COR-L47 (cell line): ENCODE measurements around the gene CAPZA1.
A peak's percentile ranks its signal among the peaks of the same experiment; 100 is the strongest.
"Not testable (repeated sequence)": the region's sequence is repeated elsewhere in the genome, so short reads cannot be mapped to it uniquely, and the experiment has no call there.

Source experiments
- DNase-seq: peaks from one replicate; lab custom pipeline; 2025; lab: John Stamatoyannopoulos, UW

CAPZA1 gene

DNA sequence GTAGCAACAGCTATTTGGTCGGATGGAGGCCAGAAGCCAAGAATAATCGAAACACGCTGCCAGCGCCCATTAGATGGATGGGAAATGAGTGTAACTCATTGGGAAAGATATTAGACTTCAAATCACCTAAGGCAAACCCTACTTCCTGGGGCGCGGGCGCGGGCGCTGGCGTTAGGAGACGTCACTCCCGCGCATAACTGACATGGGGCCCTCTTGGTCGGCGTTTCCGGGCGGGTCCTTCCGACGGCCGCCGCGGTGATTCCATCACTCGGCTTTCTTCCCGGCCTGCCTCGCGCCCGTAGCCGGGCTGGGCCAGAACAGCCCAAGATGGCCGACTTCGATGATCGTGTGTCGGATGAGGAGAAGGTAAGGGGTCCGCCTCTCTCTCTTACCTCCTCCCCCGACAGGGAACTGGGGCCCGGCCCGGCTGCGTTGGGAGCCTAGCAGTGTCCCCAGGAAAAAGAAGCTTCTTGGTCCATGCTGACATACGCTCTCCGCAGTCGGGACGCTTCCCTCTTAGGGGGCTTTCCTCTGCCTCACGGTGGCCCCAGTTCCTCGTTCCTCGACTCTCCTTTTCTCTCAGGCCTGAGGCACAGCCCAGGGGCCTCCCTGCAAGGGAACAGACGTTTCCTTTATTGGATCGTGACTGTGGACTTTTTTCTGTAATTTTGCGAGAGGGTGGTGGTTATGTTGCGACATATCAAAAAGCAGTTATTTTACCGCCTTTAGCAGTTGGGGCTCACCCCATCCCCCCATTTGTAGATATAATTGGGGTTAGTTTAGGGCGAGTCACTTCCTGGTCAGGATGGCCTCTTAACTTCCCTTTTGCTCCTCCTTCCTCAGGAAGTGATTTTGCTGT is at the start of gene CAPZA1:
Gene CAPZA1, plus strand, starts transcription at position 315 of the 859 bp plus-strand sequence. Its CDS starts 13 bp downstream, at position 328.
- DNase-seq = peak; percentile 90

DNA sequence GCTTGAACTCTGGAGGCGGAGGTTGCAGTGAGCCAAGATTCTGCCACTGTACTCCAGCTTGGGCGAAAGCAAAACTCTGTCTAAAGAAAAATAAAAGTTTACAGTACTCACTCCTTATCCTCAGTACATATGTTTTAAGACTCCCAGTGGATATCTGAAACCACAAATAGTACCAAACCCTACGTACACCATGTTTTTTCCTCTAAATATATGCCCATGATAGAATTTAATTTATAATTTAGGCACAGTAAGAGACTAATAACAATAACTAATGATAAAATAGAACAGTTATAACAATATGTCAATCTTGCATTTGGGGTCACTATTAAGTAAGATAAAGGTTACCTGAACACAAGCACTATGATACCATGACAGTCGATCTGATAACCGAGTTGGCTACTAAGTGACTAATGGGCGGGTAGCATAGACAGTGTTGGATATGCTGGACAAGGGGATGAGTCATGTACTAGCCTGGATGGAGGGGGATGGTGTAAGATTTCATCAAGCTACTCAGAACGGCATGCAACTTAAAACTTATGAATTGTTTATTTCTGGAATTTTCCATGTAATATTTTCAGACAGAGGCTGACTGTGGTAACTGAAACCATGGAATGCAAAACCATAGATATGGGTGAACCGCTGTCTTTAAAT is 44.4 kb upstream of the CAPZA1 start:
- DNase-seq = no peak

DNA sequence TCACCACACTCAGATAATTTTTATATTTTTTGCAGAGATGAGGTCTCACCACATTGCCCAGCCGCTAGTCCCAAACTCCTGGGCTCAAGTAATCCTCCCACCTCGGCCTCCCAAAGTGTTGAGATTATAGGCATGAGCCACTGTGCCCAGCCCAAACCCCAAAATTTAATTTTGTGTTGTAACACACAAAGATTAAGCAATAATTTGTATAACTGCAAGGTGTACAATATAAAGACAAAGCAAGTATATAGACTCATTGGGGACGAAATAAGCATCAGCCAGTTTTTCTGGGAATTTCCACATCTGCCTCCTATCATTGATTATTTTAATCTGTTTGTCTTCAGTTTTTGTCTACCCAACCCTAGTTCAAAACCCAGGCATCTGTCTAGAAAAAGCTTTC is 43.4 kb upstream of the CAPZA1 start:
- no peak for DNase-seq

DNA sequence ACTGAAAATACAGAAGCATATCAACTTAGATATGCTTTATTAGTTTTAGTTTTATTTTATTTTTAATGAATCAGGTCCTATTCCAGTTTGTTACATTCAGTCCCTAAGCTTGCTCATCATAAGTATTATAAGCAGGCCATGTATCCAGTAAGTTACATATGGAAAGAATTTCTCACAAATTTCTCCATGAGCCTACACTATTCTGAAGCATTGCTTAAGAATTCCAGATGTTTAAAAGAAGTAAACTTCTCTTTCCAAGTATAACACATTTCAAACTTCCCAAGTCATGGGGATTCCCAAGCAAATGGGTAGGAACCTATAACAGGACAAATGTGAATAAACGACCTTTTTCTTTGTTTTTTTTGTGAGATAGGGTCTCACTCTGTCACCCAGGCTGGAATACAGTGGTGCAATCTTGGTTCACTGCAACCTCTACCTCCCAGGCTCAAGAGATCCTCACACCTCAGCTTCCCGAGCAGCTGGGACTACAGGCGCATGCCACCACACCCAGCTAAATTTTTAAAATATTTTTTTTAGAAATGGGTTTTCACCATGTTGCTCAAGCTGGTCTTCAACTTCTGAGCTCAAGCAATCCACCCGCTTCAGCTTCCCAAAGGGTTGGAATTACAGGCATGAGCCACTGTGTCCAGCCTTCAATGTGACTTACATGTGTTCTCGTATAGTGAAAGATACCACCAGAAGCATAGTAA is 39.7 kb upstream of the CAPZA1 start:
- DNase-seq = no peak

DNA sequence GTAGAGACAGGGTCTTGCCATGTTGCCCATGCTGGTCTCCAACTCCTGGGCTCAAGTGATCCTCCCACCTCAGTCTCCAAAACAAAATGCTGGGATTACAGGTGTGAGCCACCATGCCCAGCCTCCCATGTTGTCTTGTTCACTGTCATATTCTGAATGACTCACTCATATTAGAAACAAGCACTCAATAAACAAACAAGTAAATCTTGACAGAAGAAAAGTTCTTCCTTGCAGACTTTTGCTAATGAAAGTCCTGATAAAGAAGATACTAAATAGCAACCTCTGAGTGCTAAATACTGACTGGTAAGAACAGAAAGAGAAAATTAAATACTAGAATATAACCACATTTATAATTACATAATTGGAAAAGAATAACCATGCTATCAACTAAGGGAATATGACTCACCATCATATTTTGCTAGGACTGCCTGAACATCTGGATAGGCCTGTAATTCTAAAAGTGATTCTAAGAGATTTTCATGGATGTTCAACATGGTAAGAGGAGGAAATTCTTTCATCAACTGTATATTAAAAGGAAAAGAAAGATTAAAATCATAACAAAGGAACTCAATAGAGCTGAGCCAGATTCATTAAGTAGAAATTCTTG is 37.9 kb upstream of the CAPZA1 start:
- DNase-seq = no peak

DNA sequence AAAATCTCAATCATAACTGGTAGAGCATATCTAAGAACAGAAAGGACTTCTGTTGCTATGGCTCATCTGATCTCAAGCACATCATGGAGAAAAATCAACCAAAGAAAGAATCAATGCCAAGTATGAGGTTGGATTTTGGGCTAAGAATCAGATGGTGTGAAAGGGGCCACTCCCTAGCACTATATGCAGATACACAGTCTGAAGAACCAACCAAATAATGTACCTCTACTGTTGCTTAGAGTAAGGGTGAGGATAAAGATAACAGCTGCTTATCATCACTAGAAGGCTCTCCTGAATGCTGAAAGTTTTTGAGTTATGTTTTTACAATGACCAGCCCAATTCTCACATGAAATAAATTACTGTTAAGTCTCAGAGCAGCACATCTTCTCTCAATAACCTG is 36.3 kb upstream of the CAPZA1 start:
- DNase-seq = no peak

DNA sequence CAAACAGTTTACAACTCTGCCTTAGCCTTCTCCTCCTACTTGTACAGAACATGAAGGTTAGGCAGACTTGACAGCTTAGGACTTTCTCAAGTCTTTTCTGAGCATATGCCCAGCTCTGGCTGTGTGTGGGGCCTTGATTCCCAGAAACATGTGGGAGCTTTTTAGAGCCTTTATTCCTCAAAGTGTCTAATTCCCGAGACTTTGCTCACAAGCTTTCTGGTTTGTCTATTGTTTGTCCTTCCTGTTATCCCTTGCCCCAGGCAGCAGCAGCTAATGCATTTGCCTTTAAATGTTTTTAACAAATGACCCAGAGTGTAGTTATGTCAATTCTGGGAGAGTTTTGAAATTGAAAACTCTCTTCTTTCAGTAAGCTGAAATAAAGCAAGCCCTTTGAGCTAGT is 29.9 kb upstream of the CAPZA1 start:
- no peak for DNase-seq

DNA sequence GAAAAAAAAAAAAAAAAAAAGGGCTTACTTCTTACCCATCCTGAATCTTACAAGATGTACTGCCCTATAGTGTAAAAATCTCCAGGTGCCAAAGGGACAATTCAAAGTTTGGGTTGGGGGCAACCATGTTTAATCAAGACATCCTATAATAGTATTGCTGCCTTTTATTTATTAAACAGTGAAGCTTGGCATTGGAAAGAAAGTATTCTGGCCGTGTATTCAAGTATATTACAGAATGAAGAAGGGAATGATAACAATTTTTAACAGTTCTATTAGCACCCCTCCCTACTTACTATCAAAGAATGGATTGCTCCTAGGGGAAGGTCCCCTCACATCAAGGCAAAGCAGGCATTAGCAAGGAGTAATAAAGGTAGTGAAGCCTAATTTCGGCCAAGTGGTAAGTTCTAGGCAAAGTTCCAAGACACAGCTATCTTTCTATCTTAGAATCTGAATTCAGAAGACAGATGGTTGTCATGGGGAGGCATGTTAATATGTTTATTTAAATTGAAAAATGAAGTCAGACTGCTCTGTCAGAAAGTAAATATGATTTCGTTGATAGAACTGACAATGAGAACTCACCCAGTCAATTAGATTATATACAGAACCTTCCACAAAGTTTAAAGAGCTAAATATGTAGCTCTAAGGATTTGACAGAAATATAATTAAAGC is 25.3 kb upstream of the CAPZA1 start:
- DNase-seq = no peak

DNA sequence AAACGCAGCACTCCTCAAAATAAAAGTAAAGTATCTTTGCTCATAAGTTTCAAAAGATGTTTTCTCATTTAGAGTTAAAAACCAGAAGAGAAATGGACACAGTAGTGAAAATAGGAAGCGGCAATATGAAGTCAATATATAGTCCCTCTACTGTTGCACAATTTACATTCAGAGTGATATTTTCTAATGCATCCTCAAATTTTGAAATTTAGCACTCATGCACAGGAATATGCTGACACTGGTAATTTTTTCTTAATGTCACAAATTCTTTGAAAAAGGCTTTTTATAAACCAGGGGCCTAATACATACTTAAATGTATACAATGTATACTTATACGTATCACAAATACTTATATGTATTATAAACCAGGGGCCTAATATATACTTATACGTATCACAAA is 20.2 kb upstream of the CAPZA1 start:
- DNase-seq = no peak

DNA sequence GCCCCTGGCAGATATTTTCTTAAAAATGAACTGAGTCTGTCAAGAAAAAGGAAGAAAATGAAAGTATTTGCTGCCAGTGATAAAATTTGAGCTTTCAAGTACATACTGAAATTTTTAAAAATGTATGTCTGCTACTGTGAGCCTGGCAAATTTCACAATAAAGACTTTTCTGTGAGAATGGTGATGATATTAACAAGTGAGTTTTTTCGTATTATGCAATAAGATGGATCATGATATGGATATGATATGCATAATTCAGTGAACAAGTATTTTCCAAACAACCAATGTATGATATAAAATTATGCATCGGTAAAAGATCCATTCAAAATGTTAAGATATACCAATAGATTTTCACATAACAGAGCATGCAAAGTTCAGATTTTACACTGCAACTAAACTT is 16.6 kb upstream of the CAPZA1 start:
- DNase-seq = no peak

DNA sequence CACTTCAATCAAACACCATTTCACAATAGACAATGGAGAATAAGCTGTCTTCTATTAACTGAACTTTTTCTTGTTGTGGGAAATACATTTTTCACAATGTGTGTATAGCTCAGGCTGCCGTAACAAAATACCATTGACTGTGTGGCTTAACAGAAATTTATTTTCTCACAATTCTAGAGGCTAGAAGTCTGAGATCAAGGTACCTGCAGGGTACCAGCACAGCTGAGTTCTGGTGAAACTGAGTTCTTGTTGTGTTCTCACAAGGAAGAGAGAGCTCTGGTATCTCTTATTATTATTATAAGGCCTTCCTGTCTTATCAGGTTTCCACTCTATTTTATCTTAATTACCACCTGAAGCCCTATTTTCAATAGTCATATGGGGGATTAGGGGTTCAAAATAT is 16.1 kb upstream of the CAPZA1 start:
- DNase-seq = no peak

DNA sequence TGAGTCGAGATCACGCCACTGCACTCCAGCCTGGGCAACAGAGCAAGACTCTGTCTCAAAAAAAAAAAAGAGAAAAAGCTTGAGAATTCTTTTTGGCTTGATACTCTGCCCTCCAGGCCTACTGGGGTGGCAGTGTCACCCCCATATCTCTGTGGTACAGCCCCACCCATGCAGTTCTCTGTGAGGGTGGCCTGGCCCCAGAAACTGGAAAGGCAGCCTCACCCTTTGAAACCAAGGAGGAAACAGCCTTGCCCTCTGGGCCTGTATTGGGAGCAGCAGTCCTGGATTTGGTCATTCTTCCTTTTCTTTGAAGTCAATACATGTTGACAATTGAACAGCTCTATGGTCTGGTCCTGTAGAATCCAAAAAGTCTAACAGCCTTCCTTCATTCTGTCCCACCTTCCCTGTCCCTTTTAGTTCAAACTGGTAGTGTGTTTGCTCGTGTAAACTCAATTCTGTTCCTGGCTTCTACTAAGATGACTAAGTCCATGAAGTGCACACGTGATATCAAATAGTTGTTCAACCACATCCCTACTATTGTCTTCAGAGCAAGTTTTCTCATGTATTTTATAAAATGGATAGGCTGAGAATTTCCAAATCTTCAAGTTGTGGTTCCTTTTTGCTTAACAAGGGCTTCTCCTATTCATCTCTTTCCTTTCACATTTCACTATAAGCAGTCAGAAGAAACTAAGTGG is 13.9 kb upstream of the CAPZA1 start:
- no peak for DNase-seq

DNA sequence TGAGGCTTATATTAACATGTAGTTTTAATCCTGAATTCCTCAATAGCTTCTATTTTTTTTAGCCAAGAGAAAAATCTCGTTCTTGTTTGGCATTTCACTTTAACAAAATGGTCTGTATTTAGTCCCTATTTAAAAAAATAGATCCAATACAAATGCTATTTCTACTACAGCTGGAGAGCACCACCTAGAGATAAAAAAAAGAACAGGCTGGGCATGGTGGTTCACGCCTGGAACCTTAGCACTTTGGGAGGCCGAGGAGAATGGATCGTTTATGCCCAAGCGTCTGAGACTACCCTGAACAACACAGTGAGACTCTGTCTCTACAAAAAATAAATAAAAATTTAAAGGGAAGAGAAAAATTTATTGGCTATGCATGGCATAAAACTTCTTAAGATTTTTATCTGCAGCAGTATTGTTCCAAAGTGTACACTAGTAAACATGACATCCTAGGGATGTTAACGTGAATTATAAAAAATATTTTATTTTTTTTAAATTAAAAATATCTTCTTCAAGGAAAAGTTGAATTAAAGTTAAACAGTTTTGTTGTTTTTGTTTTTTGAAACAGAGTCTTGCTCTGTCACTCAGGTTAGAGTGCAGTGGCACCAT is 5.1 kb upstream of the CAPZA1 start:
- DNase-seq = no peak

DNA sequence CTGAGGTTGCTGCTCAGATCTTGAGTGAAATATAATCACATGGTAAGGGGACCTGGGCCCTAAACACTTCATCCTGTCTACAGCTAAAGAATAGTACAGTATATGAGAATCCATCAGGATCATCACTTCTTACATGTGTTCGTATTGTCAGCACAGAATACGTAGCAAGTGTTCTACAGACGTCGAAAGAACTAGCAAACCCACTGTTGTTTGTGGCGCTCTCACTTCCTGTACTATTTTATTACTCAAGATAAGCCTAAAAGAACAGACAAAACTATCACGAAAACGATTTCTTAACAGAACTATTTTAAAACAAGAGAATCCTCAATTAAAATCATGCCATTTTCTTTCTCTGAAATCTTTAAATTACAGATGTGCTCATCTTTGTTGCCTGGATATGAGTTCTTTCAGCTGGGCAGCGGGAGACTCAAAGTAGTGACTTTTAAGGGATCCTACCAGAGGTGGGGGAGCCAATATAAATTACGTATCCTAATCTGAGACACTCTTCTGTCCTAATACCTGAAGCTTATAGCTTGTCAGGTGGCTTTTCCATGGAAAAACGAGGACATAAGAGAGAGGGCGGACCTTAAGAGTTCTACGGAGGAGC is 1.4 kb upstream of the CAPZA1 start:
- DNase-seq = no peak

DNA sequence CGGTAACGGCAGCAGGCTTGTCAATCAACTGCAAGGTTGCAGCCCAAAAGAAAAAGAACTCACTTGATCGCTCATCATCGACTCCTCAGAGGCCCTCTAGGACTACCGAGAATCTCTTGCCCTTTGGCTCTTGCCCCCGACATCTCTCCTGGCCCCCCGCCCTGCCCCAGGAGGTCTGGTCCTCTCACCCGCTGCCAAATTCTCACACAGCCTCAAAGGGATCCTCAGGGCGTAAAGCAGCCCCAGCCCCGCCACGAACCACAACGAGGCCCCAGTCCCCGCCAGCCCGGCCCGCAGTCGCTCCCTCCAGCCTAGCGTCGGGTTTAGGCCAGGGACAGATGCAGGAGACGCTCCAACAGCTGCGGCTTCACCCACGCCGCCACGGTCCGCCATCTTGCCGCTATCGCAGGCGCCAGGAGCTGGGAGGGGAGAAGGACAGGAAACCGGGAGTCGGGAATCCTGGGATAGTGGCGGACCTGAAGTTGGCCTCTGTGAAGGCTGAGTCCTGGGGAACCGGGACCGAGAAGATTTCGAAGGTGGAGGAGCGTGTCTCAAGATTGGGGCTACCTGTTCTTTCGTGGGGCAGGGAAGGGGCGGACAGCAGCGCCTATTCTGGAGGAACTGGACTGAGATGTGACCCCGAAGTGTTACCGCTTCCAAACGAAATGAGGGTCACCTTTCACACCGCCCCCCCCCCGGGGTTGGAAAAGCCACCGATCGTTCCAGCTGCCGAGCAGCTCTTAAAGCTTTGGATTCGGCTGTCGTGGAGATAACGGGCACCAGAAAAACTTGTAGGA is 713 bp upstream of the CAPZA1 start, which contains the start of gene ST7L:
Gene ST7L, minus strand, starts transcription at position 421 of the 797 bp plus-strand sequence. Its CDS starts 28 bp downstream, at position 393.
- DNase-seq = peak; percentile 60

DNA sequence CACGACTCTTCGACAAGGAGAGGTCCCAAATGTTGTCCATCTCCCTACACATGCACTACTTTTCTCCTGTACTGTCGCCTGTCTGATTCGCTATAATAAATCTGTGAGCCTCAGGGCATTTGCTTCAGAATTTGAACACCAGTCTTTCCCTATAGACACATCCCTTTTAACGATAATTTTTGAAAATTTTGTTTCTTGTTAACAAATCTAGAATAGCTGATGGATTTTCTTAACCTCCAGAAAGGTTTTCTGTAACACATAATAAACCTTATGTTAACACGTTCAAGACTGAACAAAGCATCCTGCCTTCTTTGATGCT is 704 bp downstream of the CAPZA1 start:
- DNase-seq = no peak

DNA sequence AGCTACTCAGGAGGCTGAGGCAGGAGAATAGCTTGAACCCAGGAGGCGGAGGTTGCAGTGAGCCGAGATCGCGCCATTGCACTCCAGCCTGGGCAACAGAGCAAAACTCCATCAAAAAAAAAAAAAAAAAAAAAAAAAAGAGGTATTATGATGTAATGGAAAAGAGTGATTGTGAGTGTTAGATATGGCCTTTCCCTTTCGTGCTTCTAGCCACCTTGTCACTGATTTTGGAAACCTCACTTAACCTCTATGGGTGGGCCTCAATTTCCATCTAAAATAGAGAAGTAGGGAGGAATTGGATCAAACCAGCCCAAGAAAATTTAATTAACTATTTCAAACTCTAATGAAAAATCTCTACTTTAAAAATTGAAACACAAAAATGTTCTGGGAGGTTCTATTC is 4.9 kb downstream of the CAPZA1 start:
- not testable (repeated sequence) for DNase-seq

DNA sequence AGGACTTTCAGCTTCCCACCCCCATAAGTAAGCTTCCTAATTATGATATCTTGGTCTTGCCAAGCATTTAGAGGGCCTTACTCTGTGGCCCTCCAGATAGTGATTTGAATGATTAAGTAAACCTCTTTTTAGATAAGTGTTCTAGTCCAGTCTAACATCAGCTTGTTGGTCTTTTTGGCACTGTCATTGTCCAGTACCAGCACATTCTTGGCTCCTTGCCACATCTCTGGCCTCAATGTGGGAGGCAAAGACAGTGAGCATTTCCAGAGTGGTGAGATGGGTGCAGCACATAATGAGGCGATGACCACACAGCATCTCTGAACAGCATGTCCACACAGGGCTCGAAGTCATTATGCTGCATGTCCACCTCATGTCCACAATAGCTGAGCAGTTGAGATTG is 6.1 kb downstream of the CAPZA1 start:
- DNase-seq = no peak

DNA sequence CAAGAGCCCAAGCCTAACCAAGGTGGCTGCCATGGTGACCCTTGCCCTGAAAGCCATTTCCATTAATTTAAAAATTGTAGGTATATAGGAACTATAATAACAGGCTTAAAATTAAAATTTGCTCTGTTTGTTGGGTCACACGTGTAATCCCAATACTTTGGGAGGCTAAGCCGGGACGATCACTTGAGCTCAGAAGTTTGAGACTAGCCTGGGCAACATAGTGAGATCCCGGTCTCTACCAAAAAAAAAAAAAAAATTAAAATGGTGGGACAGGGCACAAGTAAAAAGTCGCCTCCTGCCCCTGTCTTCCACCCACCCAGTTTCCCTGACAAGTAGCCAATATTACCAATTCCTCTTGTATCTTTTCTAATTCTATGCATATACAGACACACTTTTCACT is 6.6 kb downstream of the CAPZA1 start:
- no peak for DNase-seq

DNA sequence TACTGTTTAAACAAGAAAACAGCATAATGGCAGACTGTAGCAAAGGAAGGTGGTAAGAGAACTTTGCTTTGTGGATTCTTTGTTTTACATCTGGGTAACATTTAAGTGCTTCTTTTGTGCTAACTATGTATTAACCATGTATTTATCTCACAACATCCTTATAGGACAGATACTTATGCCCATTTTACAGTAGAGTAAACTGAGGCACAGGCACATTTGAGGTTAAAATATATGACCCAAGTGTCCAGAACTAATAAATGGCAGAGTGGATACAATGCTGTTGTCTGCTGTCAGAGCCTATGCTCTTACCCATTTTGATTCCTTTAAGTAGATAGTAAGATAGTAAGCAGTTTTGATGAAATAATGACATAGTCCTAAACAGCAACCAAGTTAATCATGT is 7.3 kb downstream of the CAPZA1 start:
- DNase-seq = no peak
